ENCODE results near the gene ATP11A.

- TF ChIP-seq CTCF (IDR thresholded peaks at IDR 0.05) (no peak), POLR2A (IDR thresholded peaks at IDR 0.05) (no peak)
Observed at GRCh38 chr13:112722433-112723263, 32.8 kb downstream of the ATP11A start.
